Hindlimb muscle (tissue), 1 donor: Measurements from ENCODE around the gene HDHD3. TPM values are rescaled to one million over a fixed set of nuclear protein-coding genes. Genes with fewer than 3 reads are reported as not detected.

Source experiments
- DNase-seq: peaks from one replicate; pipeline ENCODE4 v3.0.0-alpha.2; 2013
- polyA plus RNA-seq: library from polyadenylated mRNA; unstranded; fragments of 120-200 nt; gene quantifications from one replicate; pipeline ENCODE4 v1.2.1, GENCODE V29; 2013; ENCODE audit not compliant: insufficient read length

Gene HDHD3
- polyA plus RNA-seq, 1 donor = 4.9 TPM

- DNase-seq = no peak
Observed at GRCh38 chr9:113326230-113326629, 50.6 kb downstream of the HDHD3 start.

Other genes with a start within 250 kb of the HDHD3 start
- gene SLC31A2, start 226.0 kb downstream of the HDHD3 start, polyA plus RNA-seq = 3.3 TPM
- 22.4 TPM for gene FKBP15, start 155.7 kb downstream of the HDHD3 start, polyA plus RNA-seq
- gene SLC31A1, start 155.4 kb downstream of the HDHD3 start, polyA plus RNA-seq = 7.4 TPM
- gene CDC26, start 101.4 kb downstream of the HDHD3 start, polyA plus RNA-seq = 19.2 TPM
- gene PRPF4, start 101.3 kb downstream of the HDHD3 start, polyA plus RNA-seq = 19.4 TPM
- gene RNF183, start 73.6 kb downstream of the HDHD3 start, polyA plus RNA-seq = not detected
- 2.3 TPM for gene WDR31, start 36.7 kb downstream of the HDHD3 start, polyA plus RNA-seq
- gene BSPRY, start 27.4 kb downstream of the HDHD3 start, polyA plus RNA-seq = 0.52 TPM
- gene ALAD, start 24.3 kb upstream of the HDHD3 start, polyA plus RNA-seq = 20.7 TPM
- gene POLE3, start 33.7 kb upstream of the HDHD3 start, polyA plus RNA-seq = 46.6 TPM
- gene C9orf43, start 33.8 kb upstream of the HDHD3 start, polyA plus RNA-seq = 0.28 TPM
- gene RGS3, start 86.7 kb upstream of the HDHD3 start, polyA plus RNA-seq = 44.8 TPM